Measurements from ENCODE around the gene USP47. TPM values are rescaled to one million over a fixed set of nuclear protein-coding genes. Genes with fewer than 3 reads are reported as not detected.

Gene USP47
- total RNA-seq, 1 experiment from 2014 or later = 45.9 TPM

DNA sequence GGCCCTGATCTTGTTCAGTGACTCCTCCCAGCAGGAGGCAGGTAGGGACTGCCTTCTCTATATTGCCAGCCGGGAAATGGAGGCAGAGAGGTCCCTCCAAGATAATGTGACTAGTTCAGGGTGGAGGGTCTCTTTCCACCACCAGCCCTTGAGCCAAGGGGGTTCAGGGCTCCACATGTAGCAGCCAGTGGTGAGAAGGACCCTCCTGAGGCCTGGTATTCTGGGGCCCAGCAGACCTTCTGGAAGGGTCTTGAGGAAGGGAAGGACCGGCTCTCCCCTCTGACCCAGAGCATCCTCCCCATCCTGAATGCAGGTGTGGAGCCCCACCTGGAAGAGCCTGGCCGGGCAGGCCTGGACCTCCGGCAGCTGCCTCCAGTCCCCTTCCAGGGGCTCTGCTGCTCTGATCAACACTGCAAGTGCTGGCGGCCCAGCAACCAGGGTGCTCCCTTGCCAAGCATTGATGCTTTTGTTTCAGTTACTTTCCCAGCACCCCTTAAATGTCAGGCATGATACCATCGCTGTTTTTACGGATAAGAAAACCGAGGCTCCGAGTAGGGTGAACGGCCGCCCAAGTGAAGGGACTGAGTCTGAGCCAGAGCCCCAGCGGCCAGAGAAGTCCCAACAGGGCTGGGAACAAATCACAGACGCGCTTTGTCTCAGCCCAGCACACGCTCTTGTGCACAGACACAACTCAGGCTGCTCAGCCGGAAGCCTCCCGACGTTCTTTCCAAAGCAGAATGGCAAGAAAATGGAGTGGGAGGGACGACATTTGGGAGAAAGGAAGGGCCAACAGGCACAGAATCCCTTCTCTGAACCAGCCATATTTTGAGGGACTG lies 127.8 kb downstream of the USP47 start:
- no peak for DNase-seq (ENCODE audit: low spot score)
- H3K4me1 ChIP-seq (ENCODE audit: insufficient read depth, low read length, poor library complexity, severe bottlenecking) = peaks cover 20% of the 10 kb centered on the region
- intact Hi-C loops (cut with micrococcal nuclease; ENCODE audit: unreplicated experiment) = no loop called here
- no TSS peak for BruUV-seq (replicated peaks)
- H3K9me3 ChIP-seq (ENCODE audit: low read depth, low read length, poor library complexity, severe bottlenecking) = no peaks in the 10 kb centered on the region
- H3K27me3 ChIP-seq (replicated peaks; ENCODE audit: insufficient read depth, low read depth, low read length, poor library complexity) = no peaks in the 10 kb centered on the region
- H3K27ac ChIP-seq (ENCODE audit: low read depth, low read length, poor library complexity, severe bottlenecking) = no peak overlapping the region
- POLR2A ChIA-PET (ENCODE audit: low non-redundant PET) = no interaction called here
- no peak for TF ChIP-seq EZH2 (IDR thresholded peaks at IDR 0.05; ENCODE audit: borderline replicate concordance, low read depth, low read length, poor library complexity, severe bottlenecking)
- TF ChIP-seq, protein P1, sequence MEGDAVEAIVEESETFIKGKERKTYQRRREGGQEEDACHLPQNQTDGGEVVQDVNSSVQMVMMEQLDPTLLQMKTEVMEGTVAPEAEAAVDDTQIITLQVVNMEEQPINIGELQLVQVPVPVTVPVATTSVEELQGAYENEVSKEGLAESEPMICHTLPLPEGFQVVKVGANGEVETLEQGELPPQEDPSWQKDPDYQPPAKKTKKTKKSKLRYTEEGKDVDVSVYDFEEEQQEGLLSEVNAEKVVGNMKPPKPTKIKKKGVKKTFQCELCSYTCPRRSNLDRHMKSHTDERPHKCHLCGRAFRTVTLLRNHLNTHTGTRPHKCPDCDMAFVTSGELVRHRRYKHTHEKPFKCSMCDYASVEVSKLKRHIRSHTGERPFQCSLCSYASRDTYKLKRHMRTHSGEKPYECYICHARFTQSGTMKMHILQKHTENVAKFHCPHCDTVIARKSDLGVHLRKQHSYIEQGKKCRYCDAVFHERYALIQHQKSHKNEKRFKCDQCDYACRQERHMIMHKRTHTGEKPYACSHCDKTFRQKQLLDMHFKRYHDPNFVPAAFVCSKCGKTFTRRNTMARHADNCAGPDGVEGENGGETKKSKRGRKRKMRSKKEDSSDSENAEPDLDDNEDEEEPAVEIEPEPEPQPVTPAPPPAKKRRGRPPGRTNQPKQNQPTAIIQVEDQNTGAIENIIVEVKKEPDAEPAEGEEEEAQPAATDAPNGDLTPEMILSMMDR (conservative IDR thresholded peaks at IDR 0.05; ENCODE audit: low read depth, low read length) = no peak
- no peaks in the 10 kb centered on the region for H3K36me3 ChIP-seq (ENCODE audit: insufficient read depth, low read length, poor library complexity, severe bottlenecking)
- CTCF ChIA-PET = no interaction called here
- H3K4me3 ChIP-seq (ENCODE audit: low read depth, low read length, poor library complexity, severe bottlenecking) = no peak overlapping the region

DNA sequence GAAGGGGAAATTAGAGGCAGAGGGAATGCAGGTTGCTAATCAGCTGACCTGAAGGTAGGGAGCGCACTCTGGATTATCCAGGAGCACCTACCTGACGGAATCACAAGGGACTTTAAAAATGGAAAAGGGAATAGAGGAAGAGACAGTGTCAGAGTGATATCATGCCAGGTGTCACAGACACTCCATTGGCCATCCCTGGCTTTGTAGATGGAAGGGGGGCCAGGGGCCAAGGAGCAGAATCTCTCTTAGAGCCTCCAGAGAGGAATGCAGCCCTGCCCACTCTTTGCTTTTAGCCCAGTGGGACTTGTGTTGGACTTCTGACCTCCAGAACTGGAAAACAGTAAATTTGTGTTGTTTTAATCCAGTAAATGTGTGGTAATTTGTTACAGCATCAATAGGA lies 128.8 kb downstream of the USP47 start:
- Histone ChIP-seq H3K4me1 (ENCODE audit: insufficient read depth, low read length, poor library complexity, severe bottlenecking) (peaks cover 20% of the 10 kb centered on the region), H3K27ac (ENCODE audit: low read depth, low read length, poor library complexity, severe bottlenecking) (no peak overlapping the region), H3K9me3 (ENCODE audit: low read depth, low read length, poor library complexity, severe bottlenecking) (no peaks in the 10 kb centered on the region), H3K4me3 (ENCODE audit: low read depth, low read length, poor library complexity, severe bottlenecking) (no peak overlapping the region), H3K36me3 (ENCODE audit: insufficient read depth, low read length, poor library complexity, severe bottlenecking) (no peaks in the 10 kb centered on the region), H3K27me3 (replicated peaks; ENCODE audit: insufficient read depth, low read depth, low read length, poor library complexity) (no peaks in the 10 kb centered on the region)
- CTCF ChIA-PET = no interaction called here
- intact Hi-C loops (cut with micrococcal nuclease; ENCODE audit: unreplicated experiment) = no loop called here
- no peak for TF ChIP-seq EZH2 (IDR thresholded peaks at IDR 0.05; ENCODE audit: borderline replicate concordance, low read depth, low read length, poor library complexity, severe bottlenecking)
- TF ChIP-seq, protein P1 (conservative IDR thresholded peaks at IDR 0.05; ENCODE audit: low read depth, low read length) = no peak
- no peak for DNase-seq (ENCODE audit: low spot score)
- POLR2A ChIA-PET (ENCODE audit: low non-redundant PET) = no interaction called here
- no TSS peak for BruUV-seq (replicated peaks)

DNA sequence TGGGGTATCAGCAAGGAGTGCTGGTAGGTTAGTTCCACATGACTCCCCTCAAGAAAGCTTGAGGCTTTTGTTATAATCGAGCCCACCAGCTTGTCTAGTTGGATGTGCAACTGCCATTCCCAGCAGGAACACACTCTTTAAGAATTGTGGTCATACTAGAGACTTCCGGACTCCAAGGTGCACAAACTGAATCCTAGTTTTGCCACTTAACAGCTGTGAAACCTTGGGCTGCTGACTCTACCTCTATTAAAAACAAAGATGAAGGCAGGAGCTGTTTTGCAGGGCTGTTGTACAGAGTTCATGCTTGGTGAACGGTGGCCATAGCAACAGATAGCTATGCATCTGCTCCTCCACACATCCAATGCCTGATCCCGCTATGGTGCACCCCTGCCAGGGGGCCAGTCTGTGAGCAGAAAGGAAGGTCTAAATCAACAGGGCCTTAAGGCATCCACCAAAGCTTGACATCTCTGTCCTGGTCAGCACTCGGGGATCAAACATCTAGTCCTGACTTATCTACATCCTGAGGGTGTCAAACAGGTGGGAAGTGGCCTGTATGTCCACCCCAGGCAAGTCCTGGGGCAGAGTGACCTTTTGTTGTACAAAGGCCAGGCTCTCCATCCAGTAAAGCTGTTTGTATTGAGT lies 130.3 kb downstream of the USP47 start:
- no TSS peak for BruUV-seq (replicated peaks)
- DNase-seq (ENCODE audit: low spot score) = no peak
- intact Hi-C loops (cut with micrococcal nuclease; ENCODE audit: unreplicated experiment) = no loop called here
- Histone ChIP-seq H3K27me3 (replicated peaks; ENCODE audit: insufficient read depth, low read depth, low read length, poor library complexity) (no peaks in the 10 kb centered on the region), H3K4me3 (ENCODE audit: low read depth, low read length, poor library complexity, severe bottlenecking) (no peak overlapping the region), H3K4me1 (ENCODE audit: insufficient read depth, low read length, poor library complexity, severe bottlenecking) (peaks cover 22% of the 10 kb centered on the region), H3K36me3 (ENCODE audit: insufficient read depth, low read length, poor library complexity, severe bottlenecking) (no peaks in the 10 kb centered on the region), H3K9me3 (ENCODE audit: low read depth, low read length, poor library complexity, severe bottlenecking) (no peaks in the 10 kb centered on the region), H3K27ac (ENCODE audit: low read depth, low read length, poor library complexity, severe bottlenecking) (no peak overlapping the region)
- CTCF ChIA-PET = no interaction called here
- POLR2A ChIA-PET (ENCODE audit: low non-redundant PET) = no interaction called here
- TF ChIP-seq, protein P1 (conservative IDR thresholded peaks at IDR 0.05; ENCODE audit: low read depth, low read length) = no peak
- no peak for TF ChIP-seq EZH2 (IDR thresholded peaks at IDR 0.05; ENCODE audit: borderline replicate concordance, low read depth, low read length, poor library complexity, severe bottlenecking)
